HG02840 (cell line): ENCODE measurements around the gene SNRK.

ENCODE experiments used
- ATAC-seq: cut with Tn5 transposase; IDR thresholded peaks from one replicate; pipeline ENCODE4 v1.9.1; 2021; ENCODE audit warnings: mild to moderate bottlenecking, moderate library complexity, moderate number of reproducible peaks; ENCODE audit not compliant: unreplicated experiment, low FRiP score

Gene SNRK

GRCh38 chr3:43268636-43269035 lies 17.7 kb upstream of the SNRK start:
- ATAC-seq = no peak

DNA sequence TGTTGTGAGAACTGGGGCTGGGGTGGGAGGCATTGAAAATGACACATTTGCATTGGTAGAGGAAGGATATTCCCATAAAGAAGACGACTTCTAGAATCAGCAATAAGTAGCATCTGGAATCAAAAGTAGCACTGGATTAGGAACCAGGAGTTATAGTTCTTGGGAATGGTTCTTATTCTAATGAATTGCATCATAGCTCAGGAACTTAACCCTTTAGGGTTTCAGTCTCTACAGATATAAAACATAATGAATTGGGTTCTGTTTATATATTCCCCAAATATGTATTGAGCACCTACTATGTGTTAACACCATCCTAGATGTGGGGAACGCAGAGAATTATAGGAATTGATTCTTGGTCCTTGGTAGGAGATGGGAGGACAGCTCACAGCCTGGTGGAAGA lies 16.3 kb upstream of the SNRK start:
- no peak for ATAC-seq

- no peak for ATAC-seq
Measured at GRCh38 chr3:43273416-43273815, 12.9 kb upstream of the SNRK start.

DNA sequence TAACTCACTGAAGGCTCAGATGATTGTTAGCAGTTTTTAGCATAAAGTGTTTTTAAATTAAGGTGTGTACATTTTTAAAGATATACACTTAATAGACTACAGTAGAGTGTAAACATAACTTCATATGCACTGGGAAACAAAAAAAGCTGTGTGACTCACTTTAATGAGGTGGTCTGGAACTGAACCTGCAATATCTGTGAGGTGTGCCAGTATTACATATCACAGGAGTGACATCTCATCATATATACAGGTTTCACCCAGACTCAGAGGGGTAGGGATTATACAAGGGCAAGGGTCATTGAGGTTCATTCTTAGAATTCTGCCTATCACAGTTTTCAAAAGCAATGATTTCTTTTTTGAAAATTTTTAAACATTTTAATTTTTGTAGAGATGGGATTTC lies 7.3 kb upstream of the SNRK start:
- ATAC-seq = no peak

- no peak for ATAC-seq
Measured at GRCh38 chr3:43279532-43279931, 6.8 kb upstream of the SNRK start.

- ATAC-seq = no peak
Measured at GRCh38 chr3:43281020-43281419, 5.3 kb upstream of the SNRK start.

GRCh38 chr3:43284171-43284570 lies 2.2 kb upstream of the SNRK start:
- ATAC-seq = no peak

- no peak for ATAC-seq
Measured at GRCh38 chr3:43285644-43286043, 696 bp upstream of the SNRK start.

GRCh38 chr3:43286841-43287499 lies 630 bp downstream of the SNRK start:
- ATAC-seq = peak; percentile 33

- no peak for ATAC-seq
Measured at GRCh38 chr3:43287500-43287873, 1.1 kb downstream of the SNRK start.

GRCh38 chr3:43288366-43288765 lies 2.0 kb downstream of the SNRK start:
- ATAC-seq = no peak

- no peak for ATAC-seq
Measured at GRCh38 chr3:43288850-43289249, 2.5 kb downstream of the SNRK start.

DNA sequence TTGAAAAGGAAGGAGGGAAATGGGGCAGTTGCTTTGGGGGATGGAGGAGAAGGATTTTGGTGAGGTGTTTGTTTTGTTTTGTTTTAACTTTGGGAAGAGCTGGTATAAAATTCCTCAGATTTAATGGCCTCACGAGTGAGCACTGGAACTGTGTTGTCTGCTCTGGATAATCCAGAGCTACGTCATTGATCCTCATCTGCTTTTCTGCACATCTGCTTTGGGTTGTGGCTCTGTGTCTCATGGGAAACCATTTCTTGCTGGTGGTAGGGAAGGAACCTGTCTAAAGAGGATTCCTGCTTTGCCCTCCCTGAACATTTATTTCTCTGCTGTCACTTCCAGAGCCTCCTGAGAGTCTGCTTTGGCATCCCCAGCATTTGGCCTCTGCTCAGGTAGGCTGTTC lies 3.1 kb downstream of the SNRK start:
- no peak for ATAC-seq

- ATAC-seq = no peak
Measured at GRCh38 chr3:43289841-43290470, 3.6 kb downstream of the SNRK start.

GRCh38 chr3:43290956-43291355 lies 4.6 kb downstream of the SNRK start:
- ATAC-seq = no peak

GRCh38 chr3:43291546-43291945 lies 5.2 kb downstream of the SNRK start:
- no peak for ATAC-seq

GRCh38 chr3:43294975-43295374 lies 8.6 kb downstream of the SNRK start:
- no peak for ATAC-seq

DNA sequence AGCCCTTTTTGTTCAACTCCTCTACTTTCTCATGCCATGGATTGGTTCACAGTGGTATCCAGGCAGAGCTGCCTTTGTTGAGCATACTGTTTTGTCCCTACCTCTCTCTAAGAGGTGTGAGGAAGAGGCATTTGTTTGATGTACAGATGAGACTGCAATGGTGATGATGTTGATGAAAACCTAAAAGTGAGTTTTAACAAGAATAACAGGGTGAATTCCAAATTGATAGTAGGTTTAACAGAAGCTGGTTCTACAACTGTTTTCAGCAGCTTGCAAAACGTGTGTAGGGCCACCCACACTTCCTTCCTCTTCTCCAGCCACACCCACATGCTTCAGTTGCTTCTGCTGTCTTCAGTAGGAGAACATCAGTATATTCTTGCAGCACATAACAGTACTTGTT lies 10.2 kb downstream of the SNRK start:
- ATAC-seq = peak; percentile 80

- ATAC-seq = no peak
Measured at GRCh38 chr3:43298292-43298691, 12.0 kb downstream of the SNRK start.

DNA sequence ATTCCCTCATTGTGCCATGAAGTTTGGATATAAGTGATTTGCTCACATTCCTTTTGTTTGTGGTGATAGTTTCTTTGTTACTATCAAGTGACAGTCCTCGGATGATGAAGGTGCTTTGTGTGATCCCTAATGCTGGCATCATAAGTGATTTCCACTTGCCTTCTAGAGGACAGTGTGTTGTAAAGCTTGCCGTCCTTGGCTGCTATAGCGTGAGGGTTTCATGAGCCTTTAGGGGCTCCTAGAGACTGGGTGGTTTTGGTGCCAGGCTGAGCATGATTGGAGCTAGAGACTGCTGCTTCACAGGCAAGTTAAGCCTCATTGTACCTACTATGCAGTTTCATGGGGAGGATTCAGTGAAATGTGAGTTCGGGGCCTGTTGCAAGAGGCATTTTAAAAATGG lies 12.4 kb downstream of the SNRK start:
- ATAC-seq = no peak

DNA sequence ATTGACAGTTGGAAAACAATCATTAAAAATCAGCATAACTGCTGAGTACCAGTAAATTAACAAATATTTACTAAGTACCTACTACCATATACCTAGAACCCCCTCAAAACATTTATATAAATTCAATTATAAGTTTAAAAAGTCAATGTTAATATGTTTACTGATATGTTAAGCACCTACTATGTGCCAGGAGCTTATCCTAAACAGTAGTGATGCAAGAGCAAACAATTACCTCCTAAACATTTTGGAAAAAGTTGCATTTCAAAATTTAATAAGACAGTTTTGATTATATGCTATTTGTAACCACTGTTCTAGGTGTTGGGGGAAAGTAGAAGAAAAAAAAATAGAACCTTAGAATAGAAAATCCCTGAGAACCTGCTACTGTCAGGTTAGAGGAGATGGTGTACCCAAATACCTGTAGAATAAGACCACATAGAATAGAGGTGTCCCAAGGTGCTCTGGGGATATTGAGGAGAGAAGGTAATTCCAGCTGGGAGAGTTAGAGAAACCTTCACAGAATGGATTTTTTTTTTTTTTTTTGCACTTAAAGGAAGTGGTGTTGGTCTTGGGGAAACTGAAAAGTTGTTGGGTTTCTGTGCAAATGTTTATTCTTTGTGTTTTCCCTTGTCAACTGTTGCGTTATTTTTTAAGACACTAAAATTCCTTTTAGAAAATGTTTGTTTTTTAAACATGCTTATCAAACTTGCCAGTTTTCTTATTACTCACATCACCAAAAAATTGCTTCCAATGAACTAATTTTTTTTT lies 16.0 kb downstream of the SNRK start:
- no peak for ATAC-seq

GRCh38 chr3:43304126-43304525 lies 17.8 kb downstream of the SNRK start:
- ATAC-seq = no peak
